Activated CD4-positive, alpha-beta T cell treated with anti-CD3 and anti-CD28 coated beads, Interleukin-2, amount 50 U/mL, for 1 hour (primary cell): ENCODE results near the gene KCNQ1.

ENCODE experiments used
- DNase-seq: peaks from one replicate; pipeline ENCODE4 v3.0.0-alpha.2; 2020

Gene KCNQ1

DNA sequence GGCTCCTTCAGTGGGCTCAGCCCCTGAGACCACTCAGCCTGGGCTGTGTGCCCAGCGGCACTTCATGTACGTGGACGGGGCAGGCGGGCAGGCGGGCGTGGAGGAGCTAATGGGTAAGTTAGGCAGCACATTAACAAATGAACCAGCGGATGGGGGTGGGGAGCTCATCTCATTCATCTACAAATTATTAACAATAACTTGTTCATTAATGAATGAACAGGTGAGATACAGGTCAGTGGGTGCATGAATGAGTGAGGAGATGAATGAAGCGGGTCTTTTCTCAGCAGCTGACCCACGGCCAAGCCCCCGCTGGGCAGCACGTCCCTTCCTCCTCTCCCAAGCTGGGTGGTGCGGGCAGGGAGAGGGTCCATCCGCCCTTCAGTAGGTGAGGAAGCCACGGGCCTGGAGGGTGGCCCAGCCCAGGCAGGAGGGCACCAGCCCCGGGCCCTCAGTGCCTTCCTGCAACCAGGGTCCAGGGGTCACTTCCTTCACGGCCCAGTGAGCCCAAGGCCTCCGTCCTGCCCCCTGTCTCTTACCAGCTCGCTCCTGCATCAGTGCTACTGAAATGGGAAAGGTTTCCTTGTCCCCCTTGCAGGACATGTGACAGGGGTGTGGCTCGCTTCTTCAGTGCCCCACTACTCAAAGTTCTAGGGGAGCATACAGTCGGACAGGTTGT, 315.5 kb downstream of the KCNQ1 start:
- DNase-seq = no peak

DNA sequence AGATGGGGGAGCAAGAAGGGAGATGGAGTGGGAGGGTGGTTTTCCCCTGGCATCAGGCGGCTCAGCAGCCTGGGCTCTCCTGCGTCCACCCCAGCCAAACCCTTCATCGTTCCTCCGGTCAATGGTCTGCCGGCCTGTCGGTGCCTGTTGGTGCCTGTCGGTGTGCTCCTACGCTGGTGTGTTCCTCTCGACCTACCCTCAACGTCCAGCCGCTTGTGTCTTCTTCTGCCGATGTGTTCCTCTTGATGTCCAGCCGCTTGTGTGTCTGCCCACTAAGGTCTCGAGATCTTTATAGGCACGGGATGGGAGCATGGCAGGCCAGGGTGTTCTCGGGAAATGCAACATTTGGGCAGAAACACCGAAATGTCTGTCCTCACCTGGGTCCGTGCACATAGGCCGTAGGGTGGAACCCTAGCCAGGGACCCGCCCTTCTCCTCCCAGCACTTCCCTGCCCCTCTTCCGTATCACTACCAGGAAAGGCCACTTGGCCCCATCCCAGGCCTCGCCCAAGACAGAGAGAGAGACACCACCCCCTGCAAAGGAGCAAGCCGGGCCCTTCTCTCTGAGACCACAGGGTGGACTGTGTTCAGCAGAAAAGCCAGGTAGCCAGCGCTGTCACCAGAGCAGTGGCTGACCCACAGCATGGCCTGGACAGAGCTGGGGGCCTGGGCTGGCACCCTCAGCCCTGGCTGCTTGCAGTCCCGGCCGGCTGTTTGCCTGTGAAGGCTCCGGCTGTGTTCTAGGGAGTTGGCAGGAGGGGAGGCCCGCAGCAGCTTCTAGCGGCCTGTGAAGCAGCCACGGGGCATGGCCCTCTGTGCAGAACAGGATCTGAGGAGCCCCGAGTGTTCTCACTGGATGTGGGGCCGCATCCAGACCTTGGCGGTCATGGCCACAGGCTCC, 316.6 kb downstream of the KCNQ1 start:
- no peak for DNase-seq

DNA sequence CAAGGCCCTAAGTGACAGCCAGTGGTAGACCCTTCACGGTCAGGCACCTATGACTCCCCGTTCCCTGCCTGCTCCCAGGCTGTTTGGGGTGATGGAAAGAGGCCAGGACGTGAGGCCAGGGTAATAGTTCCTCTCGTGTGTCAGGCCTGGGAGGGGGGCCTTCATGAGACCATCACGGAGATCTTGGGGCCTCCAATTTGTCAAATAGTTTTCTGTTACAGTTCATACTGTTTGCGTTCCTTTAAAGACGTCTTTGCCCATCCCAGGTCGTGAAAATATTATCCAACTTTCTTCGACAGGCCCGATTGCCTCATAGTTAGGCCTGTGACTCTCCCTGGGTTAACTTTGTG, 317.2 kb downstream of the KCNQ1 start:
- DNase-seq = no peak

DNA sequence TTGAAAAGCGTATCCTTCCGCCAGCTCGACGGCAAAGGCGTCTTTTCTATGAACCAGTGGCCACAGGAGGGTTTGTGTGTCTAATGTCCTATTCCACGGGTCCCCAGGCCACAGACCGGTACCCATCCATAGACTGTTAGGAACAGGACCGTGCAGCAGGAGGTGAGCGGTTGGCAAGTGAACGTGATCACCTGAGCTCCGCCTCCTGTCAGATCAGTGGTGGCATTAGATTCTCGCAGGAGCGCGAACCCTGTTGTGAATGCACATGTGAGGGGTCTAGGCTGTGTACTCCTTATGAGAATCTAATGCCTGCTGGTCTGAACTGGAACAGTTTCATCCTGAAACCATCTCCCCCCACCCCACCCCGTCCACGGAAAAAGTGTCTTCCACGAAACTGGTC, 317.6 kb downstream of the KCNQ1 start:
- DNase-seq = no peak

DNA sequence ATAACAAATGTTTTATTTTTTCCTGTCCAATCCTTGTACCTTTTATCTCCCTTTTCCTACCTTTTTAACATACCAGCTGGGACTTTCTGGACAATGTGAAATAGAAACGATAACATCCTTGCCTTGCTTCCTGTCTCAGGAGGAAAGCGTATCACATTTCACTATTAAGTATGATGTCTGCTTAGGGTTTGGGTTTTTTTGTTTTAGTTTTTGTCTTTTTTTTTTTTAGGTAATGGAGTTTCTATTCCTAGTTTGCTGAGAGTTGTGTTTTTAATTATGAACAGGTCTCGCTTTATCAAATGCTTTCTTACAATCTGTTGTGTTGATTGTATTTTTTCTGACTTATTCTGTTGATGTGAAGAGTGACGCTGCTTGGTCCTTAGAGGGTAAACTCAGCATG, 319.2 kb downstream of the KCNQ1 start:
- no peak for DNase-seq

DNA sequence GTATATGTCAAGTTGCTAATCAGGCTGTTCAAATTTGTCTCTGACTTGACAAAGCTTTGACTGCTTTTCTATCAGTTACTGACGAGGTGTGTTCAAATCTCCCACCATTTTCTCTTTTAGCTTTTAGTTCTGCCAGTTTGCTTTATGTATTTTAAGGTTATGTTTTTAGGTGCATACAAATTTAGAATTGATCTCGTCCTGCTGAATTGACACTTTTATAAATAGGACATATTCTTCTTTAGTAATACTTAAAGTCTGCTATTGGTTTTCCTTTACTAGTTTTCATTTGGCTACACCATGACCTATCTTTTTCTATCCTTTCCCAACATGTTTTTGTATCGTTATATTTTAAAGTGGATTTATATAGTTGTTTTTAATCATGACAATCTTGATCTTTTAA, 320.7 kb downstream of the KCNQ1 start:
- DNase-seq = no peak

DNA sequence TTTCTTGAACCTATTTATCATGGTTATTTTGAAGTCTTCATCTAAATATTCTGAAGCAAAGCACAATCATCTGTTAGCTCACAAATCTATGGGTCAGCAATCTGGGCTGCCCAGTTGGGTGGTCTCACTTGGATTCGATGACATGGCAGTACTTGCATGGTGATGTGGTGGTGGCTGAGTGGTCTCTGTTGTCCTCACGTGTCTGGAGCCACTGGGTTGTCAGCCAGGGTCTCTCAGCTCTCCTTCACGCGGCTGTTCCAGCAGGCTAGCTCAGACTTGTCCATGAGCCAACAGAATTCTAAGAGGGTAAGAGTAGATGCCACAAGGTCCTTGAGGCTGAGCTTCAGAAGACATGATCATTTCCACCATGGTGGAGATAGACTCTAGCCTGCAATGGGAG, 321.4 kb downstream of the KCNQ1 start:
- DNase-seq = no peak

DNA sequence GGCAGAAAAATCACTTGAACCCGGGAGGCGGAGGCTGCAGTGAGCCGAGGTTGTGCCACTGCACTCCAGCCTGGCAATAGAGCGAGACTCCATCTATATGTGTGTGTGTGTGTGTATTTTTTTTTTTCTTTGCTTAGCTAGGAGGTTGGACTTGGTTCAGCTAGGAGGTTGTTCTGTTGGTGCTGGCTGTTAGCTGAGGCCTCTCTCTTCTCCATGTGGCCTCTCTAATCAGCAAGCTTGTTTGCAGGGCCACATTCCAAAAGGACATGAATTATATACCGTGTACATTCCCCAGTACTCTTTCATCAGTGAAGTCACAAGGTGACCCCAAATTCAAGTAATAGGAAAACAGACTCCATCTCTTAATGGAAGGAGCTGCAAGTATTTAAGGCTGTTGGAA, 322.3 kb downstream of the KCNQ1 start:
- DNase-seq = no peak

DNA sequence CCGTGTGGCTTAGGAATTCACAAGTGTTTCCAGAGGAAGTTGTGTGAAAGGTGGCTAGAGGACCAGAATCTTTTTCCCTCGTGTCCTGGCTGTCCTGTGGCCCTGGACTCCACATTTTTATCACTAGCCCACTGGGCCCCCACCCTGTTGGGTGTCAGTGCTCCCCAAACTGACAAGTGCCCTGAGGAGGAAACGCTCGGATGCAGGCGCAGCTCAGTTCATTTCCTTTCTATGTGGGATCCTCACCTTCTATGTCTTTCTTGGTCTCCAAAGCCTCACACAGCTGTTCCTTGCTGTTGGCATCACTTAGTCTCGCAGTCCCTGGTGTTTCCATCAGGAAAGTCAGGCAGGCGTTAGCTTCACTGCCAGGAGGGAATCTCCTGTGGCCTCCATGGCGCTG, 323.0 kb downstream of the KCNQ1 start:
- no peak for DNase-seq

DNA sequence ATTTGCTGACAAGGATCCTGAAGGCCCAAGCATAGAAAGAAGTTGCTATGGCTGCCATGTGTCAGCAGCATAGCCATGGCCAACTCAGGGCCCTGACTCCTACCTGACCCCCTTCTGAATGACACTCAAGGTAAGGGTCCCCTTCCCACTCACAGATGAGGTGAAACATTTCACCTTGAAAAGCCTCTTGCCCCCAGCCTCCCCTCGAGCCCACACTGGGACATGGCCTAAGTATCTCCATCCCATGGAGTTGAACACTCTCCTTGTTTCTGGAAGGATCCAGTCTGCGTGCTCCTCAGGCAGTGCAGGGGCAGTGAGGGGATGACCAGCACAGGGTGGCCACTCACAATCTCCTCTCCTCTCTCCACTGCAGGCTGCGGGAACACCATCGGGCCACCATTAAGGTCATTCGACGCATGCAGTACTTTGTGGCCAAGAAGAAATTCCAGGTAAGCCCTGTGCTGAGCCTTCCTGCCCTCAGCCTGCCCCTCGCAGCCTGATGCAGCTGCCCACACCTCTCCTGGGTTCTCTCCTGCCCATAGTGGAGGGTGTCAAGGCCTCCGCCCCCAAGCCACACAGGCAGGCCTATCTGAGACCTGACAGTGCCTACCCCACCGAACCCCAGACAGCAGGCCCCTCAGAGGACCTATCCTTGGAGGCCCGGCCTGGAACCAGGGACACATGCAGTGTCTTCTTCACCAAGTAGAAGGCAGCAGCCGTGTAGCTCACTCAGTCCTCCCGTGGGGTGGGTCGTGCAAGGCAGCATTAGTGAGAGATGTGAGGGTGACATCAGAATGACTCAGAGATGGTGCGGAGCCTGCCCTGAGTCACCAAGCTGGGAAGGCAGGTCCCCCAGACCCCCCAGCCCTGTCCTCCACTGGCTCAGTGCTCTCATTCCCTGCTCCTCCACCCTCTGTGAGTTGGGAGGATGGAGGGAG, 323.9 kb downstream of the KCNQ1 start:
- no peak for DNase-seq

DNA sequence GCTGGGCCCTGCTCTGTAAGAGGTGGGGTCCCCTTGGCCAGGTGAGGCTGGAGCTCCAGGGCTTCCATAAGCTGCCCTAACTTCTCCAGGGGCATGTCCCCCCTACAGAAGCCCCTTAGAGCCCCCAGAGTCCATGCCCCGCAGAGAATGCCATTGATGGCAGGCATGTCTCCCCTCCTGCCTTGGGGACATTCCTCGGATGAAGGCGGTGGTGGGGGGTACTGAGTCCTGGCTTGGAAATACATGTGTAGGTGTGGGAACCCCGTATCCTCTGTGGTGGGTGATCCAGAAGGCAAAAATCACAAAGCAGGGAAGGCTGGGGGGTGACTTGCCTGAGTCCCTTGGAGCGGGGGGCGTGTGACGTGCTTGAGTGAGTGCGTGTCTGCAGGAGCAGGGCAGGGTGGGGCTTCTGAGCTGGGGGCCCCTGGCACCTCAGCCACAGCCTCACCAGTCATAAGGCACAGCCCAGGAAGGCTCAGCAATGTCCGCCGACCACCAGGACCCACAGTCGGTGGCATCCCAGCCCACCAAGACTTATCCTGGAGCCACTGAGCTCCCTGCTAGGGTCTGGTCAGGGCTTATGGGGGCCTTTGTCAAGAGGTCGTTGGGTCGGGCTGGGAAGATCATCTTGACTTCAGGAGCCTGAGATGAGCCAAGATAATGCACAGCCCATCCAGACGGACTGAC, 324.7 kb downstream of the KCNQ1 start:
- DNase-seq = no peak

DNA sequence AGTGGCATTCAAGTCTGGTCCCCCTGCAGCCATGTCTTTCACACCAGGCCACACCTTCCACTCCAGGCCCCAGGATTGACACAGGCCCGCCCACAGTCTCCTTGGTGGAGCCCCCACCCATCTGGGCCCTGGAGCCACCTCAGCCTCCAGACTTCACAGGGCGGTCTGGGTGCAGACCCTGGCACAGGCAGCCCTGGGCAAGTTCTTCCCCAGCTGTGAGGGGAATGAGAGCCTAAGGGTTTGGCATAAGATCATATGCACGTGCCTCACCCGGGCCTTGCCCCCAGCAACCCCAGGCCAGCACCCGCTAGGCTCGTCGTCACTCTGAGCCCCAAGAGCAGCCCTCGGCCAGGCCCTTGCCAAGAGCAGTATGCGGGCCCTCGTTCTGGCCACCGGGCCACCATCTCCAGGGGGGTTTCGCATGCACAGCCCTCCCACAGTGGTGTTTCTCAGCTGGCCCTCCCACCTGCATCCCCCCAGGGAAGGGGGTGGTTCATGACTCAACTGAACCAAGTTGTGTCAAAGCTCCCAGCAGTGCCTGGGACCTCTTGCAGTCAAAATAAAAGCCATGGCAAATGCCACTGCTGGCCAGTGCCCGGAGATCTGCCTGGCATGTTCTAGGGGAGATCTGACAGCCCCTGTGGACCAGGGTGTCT, 325.4 kb downstream of the KCNQ1 start:
- no peak for DNase-seq

DNA sequence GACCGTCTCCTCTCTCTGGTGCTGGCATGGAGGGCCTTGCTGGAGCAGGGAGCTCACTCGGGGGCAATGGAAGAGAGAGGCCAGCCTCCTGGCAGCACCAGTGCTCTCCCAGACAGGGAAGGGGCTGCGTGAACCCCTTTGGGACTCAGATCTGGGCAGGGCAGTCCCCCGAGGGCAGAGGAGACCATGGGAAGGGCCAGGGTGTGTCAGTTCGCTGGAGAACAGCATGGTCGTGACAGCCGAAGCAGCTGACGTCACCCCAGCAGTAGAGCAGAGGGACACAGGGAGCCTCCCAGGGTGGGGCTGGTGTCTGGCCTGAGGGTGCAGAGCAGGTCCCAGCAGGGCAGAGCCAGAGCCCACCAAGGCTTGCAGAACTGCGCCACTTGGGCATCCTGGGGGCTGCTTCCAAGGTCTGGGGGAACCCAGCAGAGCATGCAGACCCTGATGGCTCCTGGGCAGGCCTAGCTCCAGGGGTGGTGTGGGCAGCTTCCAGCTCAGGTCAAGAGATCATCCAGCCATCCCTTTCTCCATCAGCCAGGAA, 326.0 kb downstream of the KCNQ1 start:
- no peak for DNase-seq

DNA sequence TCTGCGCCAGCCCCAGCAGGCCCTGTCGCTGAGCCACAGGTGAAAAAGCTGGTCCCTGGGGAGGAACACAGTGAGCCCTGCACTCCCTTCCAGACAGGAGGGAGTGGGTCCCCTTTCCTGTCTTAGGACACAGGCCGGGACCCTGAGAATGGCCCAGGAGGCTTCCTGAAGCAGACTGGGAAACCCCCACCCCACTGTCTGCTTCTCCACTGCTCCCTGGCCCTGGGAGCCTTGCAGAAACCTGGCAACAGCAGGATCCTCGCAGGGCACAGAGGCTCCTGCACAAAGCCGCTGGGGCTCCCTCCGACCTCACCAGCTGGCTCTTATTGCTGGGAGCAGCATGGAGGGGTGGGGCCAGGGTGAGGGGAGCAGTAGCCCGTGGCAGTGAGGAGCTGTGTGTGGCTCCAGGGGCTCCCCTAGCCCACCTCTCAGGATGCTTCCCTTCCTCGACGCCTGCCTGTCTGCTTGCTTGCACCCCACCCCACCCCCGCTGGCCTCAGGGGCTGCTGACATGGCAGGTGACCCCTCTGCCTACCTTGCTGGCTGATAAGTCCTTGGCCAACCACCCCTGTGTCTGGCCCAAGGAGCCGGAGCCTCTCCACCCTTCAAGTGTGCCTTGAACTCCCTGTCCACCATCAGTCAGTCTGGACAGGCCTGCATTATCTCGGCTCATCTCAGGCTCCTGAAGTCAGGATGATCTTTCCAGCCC, 327.1 kb downstream of the KCNQ1 start:
- DNase-seq = no peak

DNA sequence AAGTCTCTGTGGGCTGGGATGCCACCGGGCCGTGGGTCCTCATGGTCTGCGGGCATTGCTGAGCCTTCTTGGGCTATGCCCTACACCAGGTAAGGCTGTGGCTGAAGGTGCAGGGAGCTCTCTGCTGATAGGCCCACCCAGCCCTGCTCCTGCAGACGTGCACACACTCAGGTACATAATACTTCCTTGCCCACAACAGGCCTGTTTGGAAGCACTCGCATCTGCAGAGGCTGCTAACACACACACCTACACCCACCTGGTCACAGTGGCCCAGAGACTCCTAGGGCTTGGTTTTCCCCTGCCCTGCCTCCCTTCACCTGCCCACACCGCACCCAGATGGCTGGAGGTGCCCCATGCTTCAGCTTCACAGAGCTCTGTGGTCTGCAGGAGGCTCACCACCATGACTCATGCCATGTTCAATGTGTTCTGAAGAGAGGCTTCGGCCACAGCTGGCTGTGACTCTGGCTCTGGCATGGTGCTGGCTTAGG, 327.8 kb downstream of the KCNQ1 start:
- no peak for DNase-seq

DNA sequence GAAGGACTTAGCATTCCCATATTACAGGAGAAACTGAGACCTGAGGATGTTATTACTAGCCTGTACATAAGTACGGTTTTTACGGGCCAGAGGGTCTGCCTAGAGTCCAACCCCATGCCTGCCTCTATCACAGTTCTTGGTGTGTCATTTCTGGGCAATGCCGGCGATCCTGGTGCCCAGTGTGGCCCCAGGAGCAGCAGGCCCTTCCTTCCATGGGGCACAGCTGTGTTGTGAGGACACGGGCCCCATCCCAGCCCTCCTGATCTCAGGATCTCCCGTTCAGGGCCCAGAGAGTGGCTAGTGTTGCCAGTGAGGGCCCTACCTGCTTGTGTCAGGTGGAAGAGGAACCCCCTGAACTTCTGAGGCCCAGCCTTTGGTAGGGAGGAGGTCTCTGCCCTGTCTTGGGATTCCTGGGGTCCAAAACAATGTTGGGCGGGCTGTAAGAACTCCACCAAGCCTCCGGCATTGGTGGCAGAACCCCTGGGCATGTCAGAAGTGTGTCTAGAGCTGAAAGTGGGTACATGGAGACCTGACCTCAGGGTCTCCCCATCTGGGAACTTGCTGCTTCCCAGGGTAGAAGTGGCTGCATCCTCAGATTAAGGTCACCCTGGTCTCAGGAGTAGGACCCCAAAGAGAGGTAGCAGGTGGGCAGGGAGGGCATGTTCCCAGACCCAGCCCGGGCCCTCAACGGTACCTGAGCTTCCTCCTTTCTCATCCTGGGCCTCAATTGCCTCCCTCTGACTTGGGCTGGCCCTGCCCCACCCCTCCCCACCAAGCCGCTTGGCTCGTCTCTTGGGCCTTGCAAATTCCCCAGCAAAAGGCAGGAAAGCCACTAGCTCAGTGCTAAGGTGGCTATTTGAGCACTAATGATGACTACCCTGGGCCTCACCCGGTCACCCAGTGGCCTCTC, 329.6 kb downstream of the KCNQ1 start:
- no peak for DNase-seq

DNA sequence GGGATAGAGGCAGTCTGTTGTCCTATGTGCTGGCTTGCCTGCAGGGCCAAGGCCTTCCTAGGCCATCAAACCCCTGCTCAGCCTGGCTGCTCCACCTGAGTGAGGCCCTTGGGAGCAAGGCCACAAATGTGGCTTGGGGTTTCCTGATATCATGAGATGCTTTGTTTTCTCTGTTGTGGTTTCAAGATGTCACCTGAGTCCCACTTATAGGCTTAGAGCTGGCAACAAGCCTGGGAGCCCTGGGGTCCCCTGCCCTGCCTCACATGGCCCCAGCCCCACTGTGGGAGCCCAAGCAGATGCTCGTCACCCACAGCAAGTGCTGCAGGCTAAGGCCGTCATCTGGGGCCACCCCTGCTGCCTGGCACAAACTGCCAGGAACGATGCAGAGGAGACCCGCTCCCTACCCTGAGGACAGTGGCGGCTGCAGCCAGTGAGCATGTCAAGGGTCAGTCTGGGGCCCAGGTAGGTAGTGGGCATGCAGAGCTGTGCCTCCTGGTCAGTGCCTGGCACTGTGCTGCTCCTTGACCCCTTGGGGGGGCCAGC, 330.3 kb downstream of the KCNQ1 start:
- no peak for DNase-seq

DNA sequence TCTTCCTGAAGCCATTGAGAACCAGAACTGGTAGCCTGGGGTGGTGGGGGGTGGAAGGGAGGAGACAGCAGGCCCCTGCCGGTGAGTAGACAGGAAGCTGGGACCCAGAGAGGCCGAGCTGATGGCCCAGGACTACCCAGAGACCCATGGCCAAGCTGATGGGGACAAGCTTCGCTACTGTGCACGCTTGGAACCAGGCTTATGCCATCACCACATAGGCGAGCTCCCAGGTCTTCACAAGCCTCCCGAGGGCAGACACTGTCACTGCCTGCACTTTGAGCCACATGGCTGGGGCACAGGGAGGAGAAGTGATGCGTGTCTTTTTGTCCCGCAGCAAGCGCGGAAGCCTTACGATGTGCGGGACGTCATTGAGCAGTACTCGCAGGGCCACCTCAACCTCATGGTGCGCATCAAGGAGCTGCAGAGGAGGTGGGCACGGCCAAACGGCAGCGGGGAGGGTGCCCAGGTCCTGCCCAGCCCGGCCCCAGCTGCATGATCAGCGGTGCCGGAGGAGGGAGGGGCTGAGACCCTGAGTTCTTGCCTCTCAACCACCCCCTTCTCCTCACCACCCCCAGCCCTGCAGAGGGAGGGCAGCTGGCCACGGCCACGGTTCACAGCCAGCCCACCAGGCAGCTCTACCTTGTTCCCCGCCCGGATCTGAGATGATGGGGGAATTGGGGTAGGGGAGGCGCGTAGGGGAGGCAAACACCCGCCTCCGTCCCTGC, 331.0 kb downstream of the KCNQ1 start:
- no peak for DNase-seq
